Mesodermal cell (in vitro differentiated cells): ENCODE measurements around the gene VEGFD. TPM values are rescaled to one million over a fixed set of nuclear protein-coding genes. Genes with fewer than 3 reads are reported as not detected.

Experiments
- H3K27ac ChIP-seq: 2 replicates; pipeline ENCODE4 v1.7.0; 2013; ENCODE audit warnings: mild to moderate bottlenecking, low read depth, low read length, moderate library complexity; ENCODE audit not compliant: severe bottlenecking
- H3K36me3 ChIP-seq: 2 replicates; pipeline ENCODE4 v1.7.1; 2013; ENCODE audit warnings: mild to moderate bottlenecking, low read length, moderate library complexity; ENCODE audit not compliant: control insufficient read depth, insufficient read depth
- H3K4me1 ChIP-seq: one replicate; pipeline ENCODE4 v1.7.1; 2013; ENCODE audit warnings: mild to moderate bottlenecking, low read length; ENCODE audit not compliant: insufficient read depth, control insufficient read depth, poor library complexity, severe bottlenecking
- H3K4me3 ChIP-seq: 2 replicates; pipeline ENCODE4 v1.7.0; 2013; ENCODE audit warnings: low read length, control low read depth, mild to moderate bottlenecking; ENCODE audit not compliant: insufficient read depth, poor library complexity, severe bottlenecking; ENCODE audit errors: extremely low read depth
- H3K9me3 ChIP-seq: 2 replicates; pipeline ENCODE4 v1.7.1; 2013; ENCODE audit warnings: mild to moderate bottlenecking, low read length, moderate library complexity; ENCODE audit not compliant: control insufficient read depth
- WGBS, 2 experiments: methylation state at CpG; one replicate each; pipeline ENCODE4 v1.1.5; 2013; ENCODE audit warnings: missing lambda C conversion rate in 2 of 2; ENCODE audit not compliant: insufficient coverage in 2 of 2; 5-methylcytosine and 5-hydroxymethylcytosine counted together
- polyA plus RNA-seq, 2 experiments: library from polyadenylated mRNA; stranded (reverse); fragments of 50-300 nt; gene quantifications; one replicate each; pipeline ENCODE4 v1.2.3, GENCODE V29; 2013

Gene VEGFD, protein sequence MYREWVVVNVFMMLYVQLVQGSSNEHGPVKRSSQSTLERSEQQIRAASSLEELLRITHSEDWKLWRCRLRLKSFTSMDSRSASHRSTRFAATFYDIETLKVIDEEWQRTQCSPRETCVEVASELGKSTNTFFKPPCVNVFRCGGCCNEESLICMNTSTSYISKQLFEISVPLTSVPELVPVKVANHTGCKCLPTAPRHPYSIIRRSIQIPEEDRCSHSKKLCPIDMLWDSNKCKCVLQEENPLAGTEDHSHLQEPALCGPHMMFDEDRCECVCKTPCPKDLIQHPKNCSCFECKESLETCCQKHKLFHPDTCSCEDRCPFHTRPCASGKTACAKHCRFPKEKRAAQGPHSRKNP
- polyA plus RNA-seq (2013, experiment 1 of 2): 0.52 TPM
- 0.86 TPM for polyA plus RNA-seq (2013, experiment 2 of 2)

DNA sequence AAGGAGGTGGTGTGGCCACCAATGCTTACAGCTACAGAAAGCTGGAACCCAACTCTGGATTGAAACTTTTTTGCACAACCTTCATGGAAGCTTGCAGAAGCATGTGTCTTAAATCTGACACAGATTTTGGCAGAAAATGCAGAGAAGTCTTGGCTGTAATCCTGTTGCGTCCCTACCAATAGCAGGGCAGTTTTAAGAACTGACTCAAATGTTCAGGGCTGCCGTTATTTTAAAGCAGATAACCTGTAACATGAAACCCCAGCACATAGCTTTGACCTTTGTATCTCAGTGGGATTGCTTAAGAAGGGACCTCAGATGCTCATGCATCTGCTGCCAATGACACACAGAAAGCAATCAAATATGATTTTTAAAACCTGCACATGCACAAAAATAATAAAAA lies at the start of gene VEGFD:
Gene VEGFD (minus strand): TSS at position 110 of the 400 bp plus-strand sequence. CDS start 467 bp downstream, outside the sequence.
- Histone ChIP-seq H3K9me3 (no peaks in the 10 kb centered on the region), H3K36me3 (no peaks in the 10 kb centered on the region), H3K4me3 (no peak within 1 kb of the TSS), H3K27ac (no peak within 1 kb of the TSS), H3K4me1 (no peaks in the 10 kb centered on the region)
- WGBS, 2 experiments: 67 to 100% methylated on average over 1 of the region's 2 CpGs

DNA sequence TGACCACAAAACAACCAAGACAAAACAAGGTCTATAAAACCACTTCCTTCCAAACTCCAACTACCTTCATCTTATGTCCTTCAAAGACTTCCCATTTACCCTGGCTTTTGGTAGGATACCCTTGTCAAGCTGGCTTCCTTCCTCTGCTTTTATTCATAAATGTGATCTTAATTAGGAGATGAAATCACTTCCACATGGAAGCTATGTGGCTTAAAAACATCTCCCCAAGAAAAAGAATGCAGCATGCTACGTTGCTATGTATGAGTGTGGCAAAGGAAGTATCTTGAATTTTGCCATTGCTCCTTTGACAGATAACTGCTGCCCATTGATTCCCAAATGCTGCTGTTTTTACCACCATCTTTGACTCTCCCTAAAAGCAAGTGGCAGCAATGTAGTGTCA lies 46.4 kb upstream of the VEGFD start:
- Histone ChIP-seq H3K4me1 (no peaks in the 10 kb centered on the region), H3K9me3 (no peaks in the 10 kb centered on the region), H3K27ac (no peak overlapping the region), H3K36me3 (no peaks in the 10 kb centered on the region), H3K4me3 (no peak overlapping the region)
- WGBS, 2 experiments: no CpG with 5 or more reads among the region's 1 CpG

GRCh38 chrX:15430076-15430475 lies 45.9 kb upstream of the VEGFD start:
- no peak overlapping the region for H3K4me3 ChIP-seq
- no peak overlapping the region for H3K27ac ChIP-seq
- no peaks in the 10 kb centered on the region for H3K9me3 ChIP-seq
- H3K36me3 ChIP-seq: no peaks in the 10 kb centered on the region
- H3K4me1 ChIP-seq: no peaks in the 10 kb centered on the region
- no CpG with 5 or more reads among the region's 2 CpGs for WGBS, 2 experiments

- Histone ChIP-seq H3K9me3 (no peaks in the 10 kb centered on the region), H3K4me3 (no peak overlapping the region), H3K4me1 (no peaks in the 10 kb centered on the region), H3K36me3 (no peaks in the 10 kb centered on the region), H3K27ac (no peak overlapping the region)
- no CpG with 5 or more reads among the region's 1 CpG for WGBS, 2 experiments
Observed at GRCh38 chrX:15425024-15425423, 40.8 kb upstream of the VEGFD start.

- WGBS, 2 experiments: no CpG with 5 or more reads among the region's 3 CpGs
- Histone ChIP-seq H3K36me3 (peaks cover 3% of the 10 kb centered on the region), H3K9me3 (no peaks in the 10 kb centered on the region), H3K4me3 (no peak overlapping the region), H3K4me1 (no peaks in the 10 kb centered on the region), H3K27ac (no peak overlapping the region)
Observed at GRCh38 chrX:15418707-15419181, 34.5 kb upstream of the VEGFD start.

DNA sequence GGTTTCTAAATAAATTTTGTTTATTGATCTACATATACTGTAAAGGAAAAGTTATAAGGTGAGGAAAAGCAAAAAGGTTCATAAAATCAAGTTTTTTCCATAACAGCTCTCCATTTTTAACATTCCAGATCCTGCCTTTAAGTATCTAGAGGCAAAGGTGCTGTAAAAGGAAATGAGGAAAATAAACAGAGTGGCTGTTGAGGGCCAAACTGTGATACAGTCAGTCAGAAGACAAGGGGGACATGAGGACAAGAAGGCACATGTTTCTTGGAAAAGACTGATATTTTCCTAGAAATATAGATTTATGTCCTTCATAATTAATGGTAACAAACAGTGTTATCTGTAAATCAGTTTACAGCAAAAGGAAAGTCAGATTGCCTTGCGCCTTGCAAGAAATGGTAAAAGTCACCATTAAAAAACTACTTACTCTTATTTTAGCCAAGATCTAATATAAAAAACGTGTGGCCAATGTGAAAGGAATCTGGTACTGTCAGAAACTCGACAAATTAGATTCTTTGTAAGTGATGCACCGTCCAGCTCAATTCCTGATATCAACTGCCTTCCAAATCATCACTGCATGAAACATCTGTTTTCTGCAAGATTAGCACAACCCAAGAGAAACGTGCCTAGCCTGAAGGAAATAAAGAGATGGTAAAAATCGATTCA lies 34.0 kb upstream of the VEGFD start:
- no peak overlapping the region for H3K27ac ChIP-seq
- no peaks in the 10 kb centered on the region for H3K9me3 ChIP-seq
- no CpG with 5 or more reads among the region's 6 CpGs for WGBS, 2 experiments
- peaks cover 3% of the 10 kb centered on the region for H3K36me3 ChIP-seq
- H3K4me1 ChIP-seq: no peaks in the 10 kb centered on the region
- H3K4me3 ChIP-seq: no peak overlapping the region

- Histone ChIP-seq H3K9me3 (no peaks in the 10 kb centered on the region), H3K27ac (no peak overlapping the region), H3K4me1 (no peaks in the 10 kb centered on the region), H3K4me3 (no peak overlapping the region), H3K36me3 (peaks cover 3% of the 10 kb centered on the region)
- WGBS, 2 experiments: 100% methylated on average over 3 of the region's 10 CpGs; no CpG with 5 or more reads in 1 of the 2 experiments
Observed at GRCh38 chrX:15416133-15416993, 32.1 kb upstream of the VEGFD start.

- no CpG with 5 or more reads among the region's 6 CpGs for WGBS, 2 experiments
- Histone ChIP-seq H3K4me3 (no peak overlapping the region), H3K4me1 (no peaks in the 10 kb centered on the region), H3K36me3 (peaks cover 3% of the 10 kb centered on the region), H3K27ac (no peak overlapping the region), H3K9me3 (no peaks in the 10 kb centered on the region)
Observed at GRCh38 chrX:15413101-15413500, 28.9 kb upstream of the VEGFD start.

DNA sequence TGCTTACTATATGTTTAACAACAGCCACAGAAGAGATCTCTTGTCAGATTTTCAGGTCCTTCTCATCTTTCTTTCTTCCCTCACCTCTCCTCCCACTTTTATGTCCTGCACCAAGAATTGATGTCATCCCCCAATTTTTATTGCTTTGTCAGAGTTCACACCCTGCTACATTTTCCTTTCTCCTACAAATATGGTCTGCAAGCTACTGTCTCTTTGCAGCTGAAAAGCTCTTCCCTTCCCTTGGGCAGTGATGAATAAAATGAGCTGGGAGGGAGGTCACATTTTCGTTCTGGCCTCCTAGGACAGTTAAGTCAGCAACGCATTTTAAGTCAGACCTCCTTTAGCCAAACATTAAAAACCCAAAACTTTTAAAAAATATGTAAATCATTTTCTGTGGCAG lies 26.7 kb upstream of the VEGFD start:
- no peaks in the 10 kb centered on the region for H3K36me3 ChIP-seq
- no CpG with 5 or more reads among the region's 2 CpGs for WGBS, 2 experiments
- no peaks in the 10 kb centered on the region for H3K4me1 ChIP-seq
- no peaks in the 10 kb centered on the region for H3K9me3 ChIP-seq
- no peak overlapping the region for H3K27ac ChIP-seq
- no peak overlapping the region for H3K4me3 ChIP-seq

GRCh38 chrX:15410430-15410829 lies 26.2 kb upstream of the VEGFD start:
- H3K4me1 ChIP-seq: no peaks in the 10 kb centered on the region
- no peaks in the 10 kb centered on the region for H3K36me3 ChIP-seq
- H3K27ac ChIP-seq: no peak overlapping the region
- H3K4me3 ChIP-seq: no peak overlapping the region
- no peaks in the 10 kb centered on the region for H3K9me3 ChIP-seq
